ENCODE results near the gene ZNF543. TPM values are rescaled to one million over a fixed set of nuclear protein-coding genes. Genes with fewer than 3 reads are reported as not detected.

Gene ZNF543
- polyA plus RNA-seq, 1 donor, result 7.0 TPM

DNA sequence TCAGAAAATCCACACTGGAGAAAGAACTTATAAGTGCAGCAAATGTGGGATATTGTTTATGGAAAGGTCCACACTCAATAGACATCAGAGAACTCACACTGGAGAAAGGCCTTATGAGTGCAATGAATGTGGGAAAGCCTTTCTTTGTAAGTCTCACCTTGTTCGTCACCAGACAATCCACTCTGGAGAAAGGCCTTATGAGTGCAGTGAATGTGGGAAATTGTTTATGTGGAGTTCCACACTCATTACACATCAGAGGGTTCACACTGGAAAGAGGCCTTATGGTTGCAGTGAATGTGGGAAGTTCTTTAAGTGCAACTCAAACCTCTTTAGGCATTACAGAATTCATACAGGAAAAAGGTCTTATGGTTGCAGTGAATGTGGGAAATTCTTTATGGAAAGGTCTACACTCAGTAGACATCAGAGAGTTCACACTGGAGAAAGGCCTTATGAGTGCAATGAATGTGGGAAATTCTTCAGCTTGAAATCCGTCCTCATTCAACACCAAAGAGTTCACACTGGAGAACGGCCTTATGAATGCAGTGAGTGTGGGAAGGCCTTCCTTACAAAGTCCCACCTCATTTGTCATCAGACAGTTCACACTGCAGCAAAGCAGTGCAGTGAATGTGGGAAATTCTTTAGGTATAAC is 57.4 kb downstream of the ZNF543 start:
- no peak for DNase-seq
- no CpG with 5 or more reads among the region's 3 CpGs for WGBS (ENCODE audit: insufficient coverage, low lambda C conversion rate)
- no peaks in the 10 kb centered on the region for H3K27me3 ChIP-seq (ENCODE audit: control insufficient read depth, insufficient read depth, low read length)
- no peak overlapping the region for H3K27ac ChIP-seq (ENCODE audit: low read length)
- no peaks in the 10 kb centered on the region for H3K4me1 ChIP-seq (ENCODE audit: control insufficient read depth, insufficient read depth, low read length)
- peaks cover 17% of the 10 kb centered on the region for H3K9me3 ChIP-seq (ENCODE audit: control insufficient read depth, low read depth, low read length)
- no peak overlapping the region for H3K4me3 ChIP-seq (ENCODE audit: low read length)
- H3K36me3 ChIP-seq (ENCODE audit: control insufficient read depth, insufficient read depth, low read length), result peaks cover 34% of the 10 kb centered on the region

Other genes starting within 250 kb of the ZNF543 start
- not detected for gene USP29, start 200.5 kb upstream of the ZNF543 start, polyA plus RNA-seq
- gene ZIM3, start 175.3 kb upstream of the ZNF543 start, polyA plus RNA-seq, result not detected
- gene DUXA, start 153.0 kb upstream of the ZNF543 start, polyA plus RNA-seq, result not detected
- 15.6 TPM for gene ZNF264, start 129.0 kb upstream of the ZNF543 start, polyA plus RNA-seq
- 2.2 TPM for gene AURKC, start 89.4 kb upstream of the ZNF543 start, polyA plus RNA-seq
- gene ZNF805, start 79.8 kb upstream of the ZNF543 start, polyA plus RNA-seq, result 4.4 TPM
- gene ZNF460, start 40.0 kb upstream of the ZNF543 start, polyA plus RNA-seq, result 2.0 TPM
- gene ZNF304, start 30.8 kb downstream of the ZNF543 start, polyA plus RNA-seq, result 11.1 TPM
- gene TRAPPC2B, start 43.1 kb downstream of the ZNF543 start, polyA plus RNA-seq, result 19.6 TPM
- gene ZNF547, start 43.1 kb downstream of the ZNF543 start, polyA plus RNA-seq, result 5.7 TPM
- 28.1 TPM for gene ZNF548, start 69.4 kb downstream of the ZNF543 start, polyA plus RNA-seq
- 8.9 TPM for gene ZNF17, start 90.7 kb downstream of the ZNF543 start, polyA plus RNA-seq
- gene ZNF749, start 114.9 kb downstream of the ZNF543 start, polyA plus RNA-seq, result 15.5 TPM
- gene VN1R1, start 136.7 kb downstream of the ZNF543 start, polyA plus RNA-seq, result 2.8 TPM
- 12.2 TPM for gene ZNF772, start 157.1 kb downstream of the ZNF543 start, polyA plus RNA-seq
- gene ZNF419, start 167.3 kb downstream of the ZNF543 start, polyA plus RNA-seq, result 13.6 TPM
- gene ZNF773, start 179.5 kb downstream of the ZNF543 start, polyA plus RNA-seq, result 11.8 TPM
- 11.8 TPM for gene ZNF549, start 206.9 kb downstream of the ZNF543 start, polyA plus RNA-seq
- gene ZNF550, start 239.4 kb downstream of the ZNF543 start, polyA plus RNA-seq, result 16.2 TPM